Measurements from ENCODE around the gene RPS21. TPM values are rescaled to one million over a fixed set of nuclear protein-coding genes. Genes with fewer than 3 reads are reported as not detected.

RPS21 gene
- total and polyA plus RNA-seq, 4 donors = 278 to 1,588 (median 439) TPM

GRCh38 chr20:62417981-62418708 lies 31.2 kb downstream of the RPS21 start:
- TF ChIP-seq SP1 (IDR thresholded peaks at IDR 0.05) (no peak), FOXA2 (IDR thresholded peaks at IDR 0.05) (no peak), RAD21 (IDR thresholded peaks at IDR 0.05) (no peak), TAF1 (conservative IDR thresholded peaks at IDR 0.05) (no peak), YY1 (IDR thresholded peaks at IDR 0.05) (no peak), EGR1 (IDR thresholded peaks at IDR 0.05; ENCODE audit: low read depth in 2 of 2) (no peak), FOXA1 (IDR thresholded peaks at IDR 0.05) (no peak), RXRA (IDR thresholded peaks at IDR 0.05) (no peak)
- TF ChIP-seq, protein P1, sequence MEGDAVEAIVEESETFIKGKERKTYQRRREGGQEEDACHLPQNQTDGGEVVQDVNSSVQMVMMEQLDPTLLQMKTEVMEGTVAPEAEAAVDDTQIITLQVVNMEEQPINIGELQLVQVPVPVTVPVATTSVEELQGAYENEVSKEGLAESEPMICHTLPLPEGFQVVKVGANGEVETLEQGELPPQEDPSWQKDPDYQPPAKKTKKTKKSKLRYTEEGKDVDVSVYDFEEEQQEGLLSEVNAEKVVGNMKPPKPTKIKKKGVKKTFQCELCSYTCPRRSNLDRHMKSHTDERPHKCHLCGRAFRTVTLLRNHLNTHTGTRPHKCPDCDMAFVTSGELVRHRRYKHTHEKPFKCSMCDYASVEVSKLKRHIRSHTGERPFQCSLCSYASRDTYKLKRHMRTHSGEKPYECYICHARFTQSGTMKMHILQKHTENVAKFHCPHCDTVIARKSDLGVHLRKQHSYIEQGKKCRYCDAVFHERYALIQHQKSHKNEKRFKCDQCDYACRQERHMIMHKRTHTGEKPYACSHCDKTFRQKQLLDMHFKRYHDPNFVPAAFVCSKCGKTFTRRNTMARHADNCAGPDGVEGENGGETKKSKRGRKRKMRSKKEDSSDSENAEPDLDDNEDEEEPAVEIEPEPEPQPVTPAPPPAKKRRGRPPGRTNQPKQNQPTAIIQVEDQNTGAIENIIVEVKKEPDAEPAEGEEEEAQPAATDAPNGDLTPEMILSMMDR (IDR thresholded peaks at IDR 0.05; ENCODE audit: low read depth, low read length, missing input control) = no peak
- WGBS = 77% methylated on average over 25 of the region's 25 CpGs
- no peaks in the 10 kb centered on the region for H3K27me3 ChIP-seq (ENCODE audit: control insufficient read depth in 4 of 4, insufficient read depth in 4 of 4, low read length in 3 of 4)

GRCh38 chr20:62418709-62419487 lies 32.0 kb downstream of the RPS21 start:
- Histone ChIP-seq H3K4me3 (ENCODE audit: low read depth in 1 of 3, low read length in 3 of 3) (no peak overlapping the region), H3K27ac (ENCODE audit: low read depth in 1 of 2, low read length in 2 of 2) (no peak overlapping the region), H3K9me3 (ENCODE audit: control insufficient read depth in 4 of 4, low read length in 3 of 4) (no peaks in the 10 kb centered on the region), H3K9ac (ENCODE audit: low read depth in 1 of 2, low read length in 2 of 2) (no peak overlapping the region), H3K27me3 (ENCODE audit: control insufficient read depth in 4 of 4, insufficient read depth in 4 of 4, low read length in 3 of 4) (no peaks in the 10 kb centered on the region), H3K4me1 (ENCODE audit: control insufficient read depth in 4 of 4, insufficient read depth in 4 of 4, low read length in 3 of 4) (peaks cover 0 to 3% (median 0%) of the 10 kb centered on the region in 4 donors), H3K36me3 (ENCODE audit: control insufficient read depth in 4 of 4, insufficient read depth in 3 of 4, low read depth in 1 of 4, low read length in 3 of 4) (no peaks in the 10 kb centered on the region)
- peak; percentile 53 for DNase-seq (ENCODE audit: low spot score)
- WGBS = 76% methylated on average over 19 of the region's 19 CpGs
- no peak for TF ChIP-seq FOXA1 (IDR thresholded peaks at IDR 0.05)
- TF ChIP-seq, protein P1 (IDR thresholded peaks at IDR 0.05; ENCODE audit: low read depth, low read length, missing input control) = no peak
- no peak for TF ChIP-seq MAX (IDR thresholded peaks at IDR 0.05)
- no peak for TF ChIP-seq SP1 (IDR thresholded peaks at IDR 0.05)

More at GRCh38 chr20:62417981-62418708, 31.2 kb downstream of the RPS21 start:
- Histone ChIP-seq H3K4me1 (ENCODE audit: control insufficient read depth in 4 of 4, insufficient read depth in 4 of 4, low read length in 3 of 4) (peaks cover 0 to 3% (median 0%) of the 10 kb centered on the region in 4 donors), H3K9me3 (ENCODE audit: control insufficient read depth in 4 of 4, low read length in 3 of 4) (no peaks in the 10 kb centered on the region), H3K9ac (ENCODE audit: low read depth in 1 of 2, low read length in 2 of 2) (no peak overlapping the region), H3K36me3 (ENCODE audit: control insufficient read depth in 4 of 4, insufficient read depth in 3 of 4, low read depth in 1 of 4, low read length in 3 of 4) (no peaks in the 10 kb centered on the region), H3K27ac (ENCODE audit: low read depth in 1 of 2, low read length in 2 of 2) (no peak overlapping the region), H3K4me3 (ENCODE audit: low read depth in 1 of 3, low read length in 3 of 3) (no peak overlapping the region)
- no peak for DNase-seq (ENCODE audit: low spot score)

DNA sequence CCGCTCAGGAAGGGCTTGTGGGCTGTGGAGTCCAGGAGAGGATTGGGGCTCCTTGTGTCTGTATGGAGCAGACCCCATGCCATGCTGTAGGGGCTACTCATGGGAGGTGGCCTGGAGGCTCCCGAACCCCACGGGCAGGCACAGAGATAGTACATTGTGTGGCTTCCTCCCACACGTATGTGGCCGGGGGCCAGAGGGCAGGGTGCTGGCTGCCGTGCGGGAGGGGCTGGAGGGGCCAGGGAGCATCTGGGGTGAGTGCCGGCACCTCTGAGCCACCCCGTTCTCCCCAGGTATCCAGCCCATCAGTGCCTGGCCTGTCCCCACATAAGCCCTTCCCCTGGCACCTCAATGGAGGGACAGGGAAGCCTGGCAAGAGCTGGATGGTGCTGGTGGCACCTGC lies 32.9 kb downstream of the RPS21 start:
- no peak for DNase-seq (ENCODE audit: low spot score)
- Histone ChIP-seq H3K9me3 (ENCODE audit: control insufficient read depth in 4 of 4, low read length in 3 of 4) (no peaks in the 10 kb centered on the region), H3K27ac (ENCODE audit: low read depth in 1 of 2, low read length in 2 of 2) (no peak overlapping the region), H3K27me3 (ENCODE audit: control insufficient read depth in 4 of 4, insufficient read depth in 4 of 4, low read length in 3 of 4) (no peaks in the 10 kb centered on the region), H3K9ac (ENCODE audit: low read depth in 1 of 2, low read length in 2 of 2) (no peak overlapping the region), H3K36me3 (ENCODE audit: control insufficient read depth in 4 of 4, insufficient read depth in 3 of 4, low read depth in 1 of 4, low read length in 3 of 4) (no peaks in the 10 kb centered on the region), H3K4me1 (ENCODE audit: control insufficient read depth in 4 of 4, insufficient read depth in 4 of 4, low read length in 3 of 4) (peaks cover 0 to under 1% (median 0%) of the 10 kb centered on the region in 4 donors), H3K4me3 (ENCODE audit: low read depth in 1 of 3, low read length in 3 of 3) (no peak overlapping the region)
- TF ChIP-seq, protein P1 (IDR thresholded peaks at IDR 0.05; ENCODE audit: low read depth, low read length, missing input control) = no peak
- TF ChIP-seq SP1 (IDR thresholded peaks at IDR 0.05) = no peak
- TF ChIP-seq, protein P2, sequence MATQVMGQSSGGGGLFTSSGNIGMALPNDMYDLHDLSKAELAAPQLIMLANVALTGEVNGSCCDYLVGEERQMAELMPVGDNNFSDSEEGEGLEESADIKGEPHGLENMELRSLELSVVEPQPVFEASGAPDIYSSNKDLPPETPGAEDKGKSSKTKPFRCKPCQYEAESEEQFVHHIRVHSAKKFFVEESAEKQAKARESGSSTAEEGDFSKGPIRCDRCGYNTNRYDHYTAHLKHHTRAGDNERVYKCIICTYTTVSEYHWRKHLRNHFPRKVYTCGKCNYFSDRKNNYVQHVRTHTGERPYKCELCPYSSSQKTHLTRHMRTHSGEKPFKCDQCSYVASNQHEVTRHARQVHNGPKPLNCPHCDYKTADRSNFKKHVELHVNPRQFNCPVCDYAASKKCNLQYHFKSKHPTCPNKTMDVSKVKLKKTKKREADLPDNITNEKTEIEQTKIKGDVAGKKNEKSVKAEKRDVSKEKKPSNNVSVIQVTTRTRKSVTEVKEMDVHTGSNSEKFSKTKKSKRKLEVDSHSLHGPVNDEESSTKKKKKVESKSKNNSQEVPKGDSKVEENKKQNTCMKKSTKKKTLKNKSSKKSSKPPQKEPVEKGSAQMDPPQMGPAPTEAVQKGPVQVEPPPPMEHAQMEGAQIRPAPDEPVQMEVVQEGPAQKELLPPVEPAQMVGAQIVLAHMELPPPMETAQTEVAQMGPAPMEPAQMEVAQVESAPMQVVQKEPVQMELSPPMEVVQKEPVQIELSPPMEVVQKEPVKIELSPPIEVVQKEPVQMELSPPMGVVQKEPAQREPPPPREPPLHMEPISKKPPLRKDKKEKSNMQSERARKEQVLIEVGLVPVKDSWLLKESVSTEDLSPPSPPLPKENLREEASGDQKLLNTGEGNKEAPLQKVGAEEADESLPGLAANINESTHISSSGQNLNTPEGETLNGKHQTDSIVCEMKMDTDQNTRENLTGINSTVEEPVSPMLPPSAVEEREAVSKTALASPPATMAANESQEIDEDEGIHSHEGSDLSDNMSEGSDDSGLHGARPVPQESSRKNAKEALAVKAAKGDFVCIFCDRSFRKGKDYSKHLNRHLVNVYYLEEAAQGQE (IDR thresholded peaks at IDR 0.05) = no peak
- 77% methylated on average over 9 of the region's 9 CpGs for WGBS

Data from liver (tissue), 9 donors.